Measurements from ENCODE around the gene PTPRG.
"Not testable (repeated sequence)": the region's sequence is repeated elsewhere in the genome, so short reads cannot be mapped to it uniquely, and the experiment has no call there.

Gene PTPRG

GRCh38 chr3:61796911-61797310 is 235.5 kb downstream of the PTPRG start:
- no peak for DNase-seq (ENCODE audit: low spot score)

DNA sequence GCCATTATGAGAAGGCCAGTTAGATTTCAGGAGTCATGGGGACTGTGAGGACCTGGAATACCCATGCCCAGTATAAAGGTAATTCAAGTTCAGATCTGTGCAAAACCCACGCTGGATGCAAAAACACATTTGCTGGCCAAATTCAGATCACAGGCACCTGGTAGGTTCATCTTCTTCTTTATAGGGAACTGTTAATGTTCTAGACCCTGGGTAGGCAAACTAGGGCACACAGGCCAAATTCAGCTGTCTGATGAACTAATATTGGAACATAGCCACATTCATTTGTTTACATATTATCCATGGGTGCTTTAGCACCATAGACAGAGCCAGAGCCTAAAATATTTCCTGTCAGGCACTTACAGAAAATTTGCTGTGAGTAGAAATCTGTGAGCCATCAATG is 241.4 kb downstream of the PTPRG start:
- DNase-seq (ENCODE audit: low spot score): no peak

DNA sequence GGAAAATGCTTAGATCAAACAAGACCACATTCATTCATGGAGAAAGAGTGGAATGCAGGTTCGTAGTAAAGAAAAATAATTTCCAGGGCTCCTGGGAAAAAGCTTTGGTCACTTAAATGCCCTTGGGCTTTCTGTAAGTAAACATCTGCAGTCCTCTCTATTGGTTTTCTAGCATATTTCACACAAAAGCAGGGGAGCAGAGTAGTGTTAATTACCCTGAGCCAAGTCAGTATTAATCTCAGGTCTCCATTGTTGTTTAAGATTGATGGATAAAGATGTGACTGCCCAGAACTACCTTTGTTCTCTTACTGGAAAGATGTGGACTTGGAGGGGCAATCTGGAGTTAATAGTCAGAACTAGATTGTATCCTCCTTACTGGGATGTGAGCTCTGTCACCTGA is 242.6 kb downstream of the PTPRG start:
- DNase-seq (ENCODE audit: low spot score): no peak

DNA sequence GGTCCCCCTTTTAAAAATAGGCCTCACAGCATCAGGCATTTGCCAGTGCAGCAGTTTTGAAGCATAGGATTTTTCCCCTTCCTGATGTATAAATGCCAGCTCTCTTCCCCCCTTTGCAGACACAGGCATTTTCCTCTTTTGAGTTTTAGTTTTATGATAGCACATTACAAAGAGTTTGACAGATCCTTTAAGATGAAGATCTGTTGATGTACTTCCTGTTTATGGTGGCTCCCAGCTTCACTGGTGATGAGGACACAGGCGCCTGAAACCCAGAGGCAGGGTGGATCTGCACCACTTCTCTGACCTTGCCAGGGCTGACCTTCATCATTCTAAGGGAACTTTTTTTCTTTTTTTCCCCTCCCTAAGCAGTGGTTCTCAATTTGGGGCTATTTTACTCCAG is 243.4 kb downstream of the PTPRG start:
- no peak for DNase-seq (ENCODE audit: low spot score)

DNA sequence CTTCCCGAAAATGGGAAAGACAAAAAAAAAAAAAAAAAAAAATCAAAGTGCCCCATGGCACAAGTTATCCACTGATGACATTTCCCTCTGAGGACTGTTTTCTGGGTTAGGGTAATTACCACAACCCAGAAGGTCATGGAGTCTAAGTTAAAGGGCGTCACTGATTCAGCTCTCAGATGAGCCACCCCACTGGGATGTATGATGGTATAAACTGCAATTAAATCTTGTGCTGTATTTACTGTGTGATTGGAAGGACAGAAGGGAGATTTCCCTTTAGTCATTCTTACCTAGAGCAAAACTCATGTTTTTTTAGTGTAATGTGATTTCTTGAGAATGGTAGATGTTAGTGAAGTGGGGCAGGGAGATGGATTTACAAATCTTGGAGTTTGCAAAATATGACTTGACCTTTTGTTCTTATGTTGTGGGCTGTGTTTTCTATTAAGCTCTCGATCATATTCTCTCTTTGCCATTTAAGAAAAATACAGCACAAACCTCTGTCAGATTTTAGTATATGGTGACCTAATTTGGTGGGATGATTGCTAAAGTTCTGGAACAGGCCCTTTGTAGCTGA is 244.2 kb downstream of the PTPRG start:
- no peak for DNase-seq (ENCODE audit: low spot score)

DNA sequence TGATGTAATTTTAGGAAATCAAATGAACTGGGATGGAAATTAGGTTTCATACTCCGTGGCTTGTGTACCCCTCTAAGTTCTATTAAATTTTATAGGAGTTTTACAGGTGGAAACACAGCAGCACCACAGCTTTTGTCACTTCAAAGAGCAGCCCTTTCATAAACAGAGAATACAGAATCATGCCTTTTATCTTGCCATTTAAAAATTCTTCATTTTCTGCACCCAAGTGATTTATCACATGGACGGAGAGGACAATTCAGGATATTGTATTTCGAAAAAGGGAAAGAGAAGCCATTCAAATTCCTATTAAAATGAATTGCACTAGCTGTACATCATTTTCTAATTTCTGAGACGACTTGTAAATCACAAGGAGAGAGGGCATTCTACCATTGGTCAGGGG is 245.4 kb downstream of the PTPRG start:
- no peak for DNase-seq (ENCODE audit: low spot score)

DNA sequence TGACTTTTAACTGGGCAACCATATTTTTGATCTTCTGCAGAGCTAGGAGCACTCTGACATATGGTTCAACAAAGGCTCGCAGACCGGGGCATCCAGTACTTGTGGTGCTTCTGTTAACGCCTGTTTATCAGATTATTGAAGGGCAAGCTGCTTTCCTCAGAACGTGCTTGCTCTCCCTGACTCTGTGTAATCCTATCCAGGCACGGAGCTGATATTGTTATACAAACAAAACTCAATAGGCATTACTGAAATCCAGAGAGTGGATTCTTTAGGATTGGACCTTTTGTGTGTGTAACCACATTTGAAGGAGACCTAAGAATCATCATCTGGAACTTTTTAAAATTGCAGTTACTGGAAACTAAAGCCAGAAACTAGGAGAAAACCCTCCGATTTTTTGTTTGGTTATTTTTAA is 246.5 kb downstream of the PTPRG start:
- DNase-seq (ENCODE audit: low spot score): peak; percentile 38

GRCh38 chr3:61808526-61808925 is 247.2 kb downstream of the PTPRG start:
- no peak for DNase-seq (ENCODE audit: low spot score)

GRCh38 chr3:61808999-61809398 is 247.6 kb downstream of the PTPRG start:
- no peak for DNase-seq (ENCODE audit: low spot score)

- no peak for DNase-seq (ENCODE audit: low spot score)
Observed at GRCh38 chr3:61809879-61810278, 248.5 kb downstream of the PTPRG start.

- DNase-seq (ENCODE audit: low spot score): no peak
Observed at GRCh38 chr3:61810953-61811497, 249.7 kb downstream of the PTPRG start.

DNA sequence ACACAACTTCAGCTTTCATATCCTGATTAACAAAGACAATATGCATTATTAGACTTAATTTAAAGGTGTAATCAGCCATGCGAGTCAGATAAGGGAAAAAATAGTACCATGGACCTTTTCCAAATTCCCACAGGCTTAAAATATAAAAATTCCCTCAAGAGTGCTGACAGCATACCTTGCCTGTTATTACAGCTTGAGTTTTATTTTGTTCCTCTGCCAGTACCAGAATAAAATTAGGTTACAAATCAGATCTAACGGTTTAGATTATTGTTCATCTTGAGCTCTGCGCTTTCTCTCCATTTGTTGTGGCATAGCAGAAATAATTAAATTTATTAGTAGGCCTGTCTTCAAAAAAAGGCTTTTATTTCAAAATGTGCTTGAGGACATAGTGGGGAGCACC is 250.3 kb downstream of the PTPRG start:
- DNase-seq (ENCODE audit: low spot score): no peak

- no peak for DNase-seq (ENCODE audit: low spot score)
Observed at GRCh38 chr3:61812085-61812484, 250.7 kb downstream of the PTPRG start.

DNA sequence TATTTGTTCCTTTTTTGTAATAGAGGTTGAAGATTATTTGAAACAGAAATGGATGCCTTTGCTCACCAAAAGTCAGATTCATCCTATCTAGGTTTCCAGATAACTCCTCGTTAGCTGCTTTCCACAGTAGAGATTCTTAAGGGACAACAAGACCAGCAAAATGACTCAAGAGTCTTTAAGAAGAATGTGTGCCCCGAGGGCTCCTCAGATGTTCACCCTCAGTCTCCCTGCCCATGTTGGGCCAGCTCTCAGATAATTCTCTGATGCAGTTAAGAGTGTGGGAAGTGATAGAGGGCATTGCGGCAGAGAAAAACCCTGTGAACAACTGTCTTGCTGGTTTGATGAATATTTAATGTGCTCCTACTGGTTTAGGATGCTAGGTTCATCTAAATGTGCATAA is 251.1 kb downstream of the PTPRG start:
- no peak for DNase-seq (ENCODE audit: low spot score)

DNA sequence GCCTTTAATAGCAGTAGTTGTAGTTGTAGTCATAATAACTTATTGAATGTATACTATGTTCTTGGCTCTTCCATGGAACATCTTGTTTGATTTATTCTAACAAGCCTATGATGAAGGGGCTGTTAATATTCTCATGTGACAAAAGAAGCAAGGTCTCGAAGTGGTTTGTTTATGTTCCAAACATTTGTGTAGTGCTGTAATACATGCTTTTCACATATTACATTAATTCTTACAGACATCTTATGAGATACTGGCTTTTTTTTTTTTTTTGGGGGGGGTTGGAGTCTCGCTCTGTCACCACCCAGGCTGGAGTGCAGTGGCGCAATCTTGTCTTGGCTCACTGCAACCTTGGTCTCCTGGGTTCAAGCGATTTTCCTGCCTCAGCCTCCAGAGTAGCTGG is 252.3 kb downstream of the PTPRG start:
- no peak for DNase-seq (ENCODE audit: low spot score)

DNA sequence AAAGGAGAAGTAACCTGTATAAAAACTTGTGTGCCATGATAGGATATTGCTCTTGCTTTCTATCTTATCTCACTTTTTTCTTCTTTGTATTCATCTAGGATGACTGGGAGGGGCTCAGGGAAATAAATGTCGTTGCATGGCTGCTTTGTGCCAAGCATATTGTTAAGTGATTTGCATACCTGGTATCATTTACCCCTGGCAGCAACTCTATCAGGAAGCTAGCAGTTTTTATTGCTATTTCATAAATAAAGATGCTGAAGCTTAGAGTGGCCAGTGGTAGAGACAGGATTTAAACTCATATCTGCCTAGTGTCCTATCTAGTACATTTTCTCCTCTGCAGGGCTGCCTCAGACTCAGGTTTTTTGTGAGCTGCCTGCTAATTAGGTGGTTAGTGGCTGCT is 253.3 kb downstream of the PTPRG start:
- no peak for DNase-seq (ENCODE audit: low spot score)

GRCh38 chr3:61816304-61816703 is 254.9 kb downstream of the PTPRG start:
- not testable (repeated sequence) for DNase-seq (ENCODE audit: low spot score)

- no peak for DNase-seq (ENCODE audit: low spot score)
Observed at GRCh38 chr3:61819861-61820260, 258.5 kb downstream of the PTPRG start.

DNA sequence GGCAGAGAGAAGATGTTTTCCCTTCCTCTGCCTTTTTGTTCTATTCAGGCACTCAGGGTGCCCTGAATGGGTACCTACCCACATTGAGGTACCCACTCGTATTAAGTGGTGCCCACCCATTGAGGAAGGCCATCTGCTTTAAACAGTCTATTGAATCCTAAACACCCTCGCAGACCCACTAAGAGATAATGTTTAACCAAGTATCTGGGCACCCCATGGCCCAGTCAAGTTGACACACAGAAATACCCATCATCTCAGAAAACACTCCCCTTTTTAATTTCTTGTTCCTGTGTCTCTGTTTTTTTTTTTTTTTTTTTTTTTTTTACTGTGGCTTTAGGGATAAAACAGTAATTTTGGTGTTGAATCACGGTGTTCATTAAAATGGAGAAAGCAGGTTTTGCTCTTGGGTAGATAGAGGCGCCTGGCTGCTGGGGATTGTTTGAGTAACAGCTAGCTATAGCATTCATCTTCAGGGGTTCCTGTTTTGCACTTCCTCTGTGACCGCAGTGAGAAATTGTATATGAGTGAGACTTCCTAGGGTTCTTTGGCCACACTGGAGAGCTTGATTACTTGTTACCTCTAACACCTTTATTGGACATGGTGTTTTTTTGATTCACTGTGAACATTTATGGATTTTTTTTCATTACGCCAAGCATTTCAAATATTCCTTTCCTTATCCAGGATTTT is 259.1 kb downstream of the PTPRG start:
- DNase-seq (ENCODE audit: low spot score): no peak

- peak; percentile 76 for DNase-seq (ENCODE audit: low spot score)
Observed at GRCh38 chr3:61821823-61822251, 260.5 kb downstream of the PTPRG start.

- no peak for DNase-seq (ENCODE audit: low spot score)
Observed at GRCh38 chr3:61822588-61822987, 261.2 kb downstream of the PTPRG start.

DNA sequence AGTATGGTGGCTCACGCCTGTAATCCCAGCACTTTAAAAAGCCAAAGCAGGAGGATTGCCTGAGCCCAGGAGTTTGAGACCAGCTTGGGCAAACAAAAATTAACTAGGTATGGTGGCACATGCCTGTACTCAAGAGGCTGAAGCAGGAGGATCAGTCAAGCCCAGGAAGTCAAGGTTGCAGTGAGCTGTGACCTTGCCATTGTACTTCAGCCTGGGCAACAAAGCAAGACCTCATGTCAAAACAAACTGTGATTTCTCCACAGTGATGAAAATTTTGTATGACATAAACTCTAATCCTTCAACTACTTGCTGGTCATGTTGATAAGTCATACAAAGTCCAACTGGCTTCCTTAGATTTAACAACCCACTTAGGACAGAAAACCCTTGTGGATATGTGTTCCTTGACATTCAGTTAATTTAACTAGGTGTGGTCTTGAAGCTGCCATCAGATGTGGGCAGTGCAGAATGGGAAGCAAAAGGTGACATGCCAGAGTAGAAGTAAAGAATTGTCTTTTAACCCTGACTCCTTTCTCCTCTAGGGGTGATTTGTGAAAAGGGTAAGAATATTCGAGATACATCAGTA is 263.3 kb downstream of the PTPRG start:
- DNase-seq (ENCODE audit: low spot score): no peak

DNA sequence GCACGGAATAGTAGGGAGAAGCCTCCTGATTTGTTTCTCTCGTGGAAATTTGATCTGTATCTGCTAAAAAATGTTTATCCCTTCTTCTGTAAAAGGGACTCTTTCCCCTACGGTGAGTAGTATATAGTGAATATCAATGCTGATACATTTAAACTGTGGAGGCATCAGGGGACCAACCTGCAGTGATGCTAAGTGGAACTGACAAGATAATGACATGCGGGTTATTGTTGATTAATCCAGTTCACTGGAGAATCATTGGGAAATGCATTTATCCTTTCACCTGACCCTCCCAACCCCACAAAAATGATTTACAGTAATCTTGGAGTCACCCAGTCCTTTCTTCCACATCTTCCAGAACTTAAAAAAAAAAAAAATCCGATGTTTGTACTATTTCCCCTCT is 264.8 kb downstream of the PTPRG start:
- no peak for DNase-seq (ENCODE audit: low spot score)
